IMR-90 (cell line): Measurements from ENCODE around the gene MYOM1. TPM values are rescaled to one million over a fixed set of nuclear protein-coding genes. Genes with fewer than 3 reads are reported as not detected.

ENCODE experiments used
- ATAC-seq: fragments of 200-7000 bp; cut with Tn5 transposase; 2 replicates; pipeline ENCODE4 v1.9.1; 2020; ENCODE audit warnings: low read depth, mild to moderate bottlenecking, moderate library complexity
- BruUV-seq: library from RNA; stranded (reverse); fragments of 400-500 nt; replicated peaks from 2 replicates; lab custom pipeline; 2021; lab: Mats Ljungman, UMichigan
- CTCF ChIA-PET: fragments of 300-600 bp; formaldehyde crosslinking; extraction: SDS; loops from one replicate; lab custom pipeline; 2021; ENCODE audit warnings: antibody characterized with exemption; lab: Yijun Ruan, JAX
- POLR2A ChIA-PET: fragments of 300-600 bp; sonication (Branson Sonifier 250); formaldehyde crosslinking; loops from one replicate; lab custom pipeline; 2022; ENCODE audit warnings: antibody characterized with exemption; ENCODE audit not compliant: unreplicated experiment; lab: Charles Lee
- DNase-seq: peaks from one replicate; pipeline ENCODE4 v3.0.0; 2013
- H2AFZ ChIP-seq: replicated peaks from 2 replicates; pipeline ENCODE3; 2013; ENCODE audit warnings: low read length, mild to moderate bottlenecking; ENCODE audit not compliant: poor library complexity
- H2AK5ac ChIP-seq: 2 replicates; pipeline ENCODE4 v1.6.1; 2013; ENCODE audit warnings: low read depth, low read length, inconsistent platforms
- H2AK9ac ChIP-seq: replicated peaks from 2 replicates; pipeline ENCODE3; 2013; ENCODE audit warnings: mild to moderate bottlenecking, low read depth, low read length, moderate library complexity; ENCODE audit not compliant: poor library complexity
- H2BK120ac ChIP-seq: 2 replicates; pipeline ENCODE4 v1.6.1; 2013; ENCODE audit warnings: low read depth, low read length, inconsistent platforms
- H2BK15ac ChIP-seq: 3 replicates; pipeline ENCODE4 v1.6.1; 2013; ENCODE audit warnings: low read depth, low read length, inconsistent platforms
- H2BK20ac ChIP-seq: 2 replicates; pipeline ENCODE4 v1.6.1; 2013; ENCODE audit warnings: low read depth, mild to moderate bottlenecking, inconsistent platforms, low read length, moderate library complexity
- H2BK5ac ChIP-seq: 2 replicates; pipeline ENCODE4 v1.6.1; 2013; ENCODE audit warnings: mild to moderate bottlenecking, low read depth, low read length, inconsistent platforms; ENCODE audit not compliant: poor library complexity, severe bottlenecking
- H3K14ac ChIP-seq: replicated peaks from 2 replicates; pipeline ENCODE4 v1.6.1; 2013; ENCODE audit warnings: low read depth, low read length, inconsistent platforms
- H3K18ac ChIP-seq: 2 replicates; pipeline ENCODE4 v1.6.1; 2013; ENCODE audit warnings: low read depth, low read length, control low read depth
- H3K23ac ChIP-seq: 2 replicates; pipeline ENCODE4 v1.6.1; 2013; ENCODE audit warnings: low read depth, low read length, inconsistent platforms
- H3K27ac ChIP-seq: 2 replicates; pipeline ENCODE4 v1.5.1; 2013; ENCODE audit warnings: mild to moderate bottlenecking, control low read depth, low read length; ENCODE audit not compliant: insufficient read depth
- H3K27me3 ChIP-seq: 2 replicates; pipeline ENCODE4 v1.6.1; 2013; ENCODE audit warnings: low read length; ENCODE audit not compliant: control insufficient read depth, insufficient read depth
- H3K36me3 ChIP-seq: 2 replicates; pipeline ENCODE4 v1.6.1; 2013; ENCODE audit warnings: low read length, mixed read lengths; ENCODE audit not compliant: control insufficient read depth, insufficient read depth
- H3K4ac ChIP-seq: 2 replicates; pipeline ENCODE4 v1.6.1; 2013; ENCODE audit warnings: low read depth, low read length, inconsistent platforms
- H3K4me1 ChIP-seq: 2 replicates; pipeline ENCODE4 v1.6.1; 2013; ENCODE audit warnings: low read length, mixed read lengths; ENCODE audit not compliant: control insufficient read depth, insufficient read depth
- H3K4me2 ChIP-seq: 2 replicates; pipeline ENCODE4 v1.6.1; 2013; ENCODE audit warnings: low read depth, mild to moderate bottlenecking, control low read depth, low read length, moderate library complexity
- H3K4me3 ChIP-seq: 2 replicates; pipeline ENCODE4 v1.5.1; 2013; ENCODE audit warnings: low read depth, mild to moderate bottlenecking, control low read depth, low read length, moderate library complexity; ENCODE audit not compliant: insufficient read depth
- H3K56ac ChIP-seq: 2 replicates; pipeline ENCODE4 v1.6.1; 2013; ENCODE audit warnings: low read length, inconsistent platforms; ENCODE audit not compliant: insufficient read depth; ENCODE audit errors: extremely low read depth
- H3K79me1 ChIP-seq, 2 experiments: 2 replicates each; pipeline ENCODE4 v1.6.1; 2013; ENCODE audit warnings: low read length in 2 of 2, inconsistent platforms in 1 of 2, low read depth in 1 of 2
- H3K9ac ChIP-seq: 2 replicates; pipeline ENCODE4 v1.6.1; 2013; ENCODE audit warnings: low read depth, low read length, control low read depth
- H3K9me1 ChIP-seq: 2 replicates; pipeline ENCODE4 v1.6.1; 2013; ENCODE audit warnings: low read length, inconsistent platforms; ENCODE audit not compliant: insufficient read depth
- H3K9me3 ChIP-seq: 2 replicates; pipeline ENCODE4 v1.6.1; 2013; ENCODE audit warnings: low read length; ENCODE audit not compliant: control insufficient read depth, insufficient read depth
- H4K20me1 ChIP-seq: 2 replicates; pipeline ENCODE4 v1.6.1; 2013; ENCODE audit warnings: low read length, inconsistent platforms; ENCODE audit not compliant: insufficient read depth
- H4K5ac ChIP-seq: 2 replicates; pipeline ENCODE4 v1.6.1; 2013; ENCODE audit warnings: mild to moderate bottlenecking, low read depth, low read length, control low read depth
- H4K8ac ChIP-seq, 2 experiments: 2 replicates each; pipeline ENCODE4 v1.6.1; 2013; ENCODE audit warnings: low read depth in 2 of 2, low read length in 2 of 2, control low read depth in 1 of 2, inconsistent platforms in 1 of 2
- H4K91ac ChIP-seq: 2 replicates; pipeline ENCODE4 v1.6.1; 2013; ENCODE audit warnings: low read depth, low read length, inconsistent platforms; ENCODE audit not compliant: insufficient read depth
- CEBPB ChIP-seq: IDR thresholded peaks from 2 replicates; pipeline ENCODE4 v1.6.1; 2012; ENCODE audit warnings: low read depth, low read length, improper control_type of control experiment
- CHD1 ChIP-seq: IDR thresholded peaks from 2 replicates; pipeline ENCODE4 v1.6.1; 2012; ENCODE audit warnings: low read depth, low read length, improper control_type of control experiment
- CTCF ChIP-seq: conservative IDR thresholded peaks from 2 replicates; pipeline ENCODE4 v1.5.1; 2012; ENCODE audit warnings: mild to moderate bottlenecking, low read depth, low read length, improper control_type of control experiment
- ELK1 ChIP-seq: fragments of 150-350 bp; IDR thresholded peaks from 2 replicates; pipeline ENCODE4 v1.6.1; 2016; ENCODE audit warnings: low read depth, mild to moderate bottlenecking, low read length, moderate library complexity, borderline replicate concordance
- FOS ChIP-seq: fragments of 150-350 bp; IDR thresholded peaks from 2 replicates; pipeline ENCODE4 v1.6.1; 2016; ENCODE audit warnings: low read depth, low read length
- MAFK ChIP-seq: IDR thresholded peaks from 2 replicates; pipeline ENCODE4 v1.6.1; 2012; ENCODE audit warnings: low read depth, low read length, improper control_type of control experiment
- MAZ ChIP-seq: IDR thresholded peaks from 2 replicates; pipeline ENCODE4 v1.6.1; 2012; ENCODE audit warnings: low read depth, mild to moderate bottlenecking, low read length, improper control_type of control experiment, moderate library complexity, borderline replicate concordance
- MXI1 ChIP-seq: IDR thresholded peaks from 2 replicates; pipeline ENCODE4 v1.6.1; 2012; ENCODE audit warnings: low read depth, mild to moderate bottlenecking, low read length, moderate library complexity, borderline replicate concordance
- POLR2A ChIP-seq: IDR thresholded peaks from 2 replicates; pipeline ENCODE4 v1.6.1; 2012; ENCODE audit warnings: mild to moderate bottlenecking, low read depth, low read length
- RAD21 ChIP-seq: IDR thresholded peaks from 2 replicates; pipeline ENCODE4 v1.6.1; 2012; ENCODE audit warnings: low read length, improper control_type of control experiment
- RFX5 ChIP-seq: IDR thresholded peaks from 2 replicates; pipeline ENCODE4 v1.8.0; 2012; ENCODE audit warnings: low read depth, mild to moderate bottlenecking, low read length, moderate library complexity
- SMC3 ChIP-seq: fragments of 150-350 bp; IDR thresholded peaks from 2 replicates; pipeline ENCODE4 v1.6.1; 2016; ENCODE audit warnings: low read depth, mild to moderate bottlenecking, antibody characterized with exemption, low read length, moderate library complexity
- WGBS, 2 experiments: methylation state at CpG; one replicate each; pipeline versions ENCODE4 v1.1.5 to v1.1.7; 2013; ENCODE audit warnings: missing lambda C conversion rate in 2 of 2; ENCODE audit not compliant: insufficient read length in 1 of 2; ENCODE audit errors: extremely low coverage in 2 of 2; 5-methylcytosine and 5-hydroxymethylcytosine counted together
- dilution Hi-C: fragments of 300-500 bp; cut with HindIII; formaldehyde crosslinking; loops from one replicate; pipeline ENCODE4 v1.14.3; 2018; ENCODE audit warnings: low sequenced_read_pairs; ENCODE audit not compliant: unreplicated experiment
- in situ Hi-C: fragments of 300-500 bp; cut with MboI; formaldehyde crosslinking; loops from 3 replicates; pipeline ENCODE4 v1.14.3; 2019; ENCODE audit warnings: low sequenced_read_pairs, inconsistent platforms, mixed read lengths
- intact Hi-C: fragments of 100-400 bp; cut with micrococcal nuclease; formaldehyde crosslinking; loops from 2 replicates; pipeline ENCODE4 v1.10.0; 2022
- polyA plus RNA-seq, 3 experiments: library from polyadenylated mRNA; depleted of rRNA; stranded (reverse); fragments of >200 nt; gene quantifications; 2 replicates each; pipeline ENCODE4 v1.2.3, GENCODE V29; 2012; ENCODE audit warnings: low replicate concordance in 1 of 3
- total RNA-seq: library from RNA; depleted of rRNA; stranded (reverse); fragments of >200 nt; gene quantifications from 2 replicates; pipeline ENCODE4 v1.2.3, GENCODE V29; 2012

The MYOM1 gene
- total and polyA plus RNA-seq, 2 of the 4 experiments (the other 2 are of a cell fraction), result under 0.01 to 0.10 TPM

GRCh38 chr18:3054780-3055179, 165.0 kb downstream of the MYOM1 start:
- H2AFZ ChIP-seq, result no peak overlapping the region
- no peak overlapping the region for H3K23ac ChIP-seq
- dilution Hi-C loops (no loop called here), in situ Hi-C loops (no loop called here), intact Hi-C loops (no loop called here)
- H3K56ac ChIP-seq, result no peak overlapping the region
- H3K4me2 ChIP-seq, result no peak overlapping the region
- no peak overlapping the region for H2AK9ac ChIP-seq
- no peak overlapping the region for H2BK20ac ChIP-seq
- POLR2A ChIA-PET, result no interaction called here
- BruUV-seq, result no TSS peak
- H3K27me3 ChIP-seq, result peaks cover 10% of the 10 kb centered on the region
- no peaks in the 10 kb centered on the region for H3K36me3 ChIP-seq
- H2BK5ac ChIP-seq, result no peak overlapping the region
- no peak overlapping the region for H3K18ac ChIP-seq
- ATAC-seq (no peak), DNase-seq (no peak)
- CTCF ChIA-PET, result no interaction called here
- no peaks in the 10 kb centered on the region for H3K4me1 ChIP-seq
- H3K9me1 ChIP-seq, result peaks cover 5% of the 10 kb centered on the region; the same call in 1 of the 2 replicates
- no peak overlapping the region for H2AK5ac ChIP-seq
- H4K8ac ChIP-seq, result no peak overlapping the region
- H3K9ac ChIP-seq, result no peak overlapping the region
- H4K5ac ChIP-seq, result no peak overlapping the region
- no peak overlapping the region for H2BK120ac ChIP-seq
- no peaks in the 10 kb centered on the region for H4K20me1 ChIP-seq
- no peak overlapping the region for H3K4ac ChIP-seq
- peaks cover 5% of the 10 kb centered on the region; the same call in 1 of the 2 replicates for H3K9me3 ChIP-seq
- no peak overlapping the region for H3K27ac ChIP-seq
- no peak overlapping the region for H2BK15ac ChIP-seq
- H4K91ac ChIP-seq, result no peak overlapping the region
- no CpG with 5 or more reads among the region's 3 CpGs for WGBS, 2 experiments
- H3K4me3 ChIP-seq, result no peak overlapping the region
- no peak overlapping the region for H3K14ac ChIP-seq
- TF ChIP-seq POLR2A (no peak), CHD1 (no peak), MAFK (no peak), RAD21 (no peak), FOS (no peak), SMC3 (no peak), CEBPB (no peak), RFX5 (no peak), ELK1 (no peak), CTCF (no peak), MXI1 (no peak), MAZ (no peak)
- H3K79me1 ChIP-seq, result no peaks in the 10 kb centered on the region
